Smooth muscle cell (in vitro differentiated cells): ENCODE measurements around the gene COL4A6. TPM values are rescaled to one million over a fixed set of nuclear protein-coding genes. Genes with fewer than 3 reads are reported as not detected.

ENCODE experiments used
- DNase-seq: peaks from one replicate; lab custom pipeline; 2025; ENCODE audit not compliant: unreplicated experiment; lab: John Stamatoyannopoulos, UW
- H2AFZ ChIP-seq: fragments of 200-600 bp; sonication (generic); 2 replicates; pipeline ENCODE4 v1.6.0; 2016; ENCODE audit warnings: antibody characterized with exemption, low read depth, mild to moderate bottlenecking
- H3F3A ChIP-seq: fragments of 200-600 bp; sonication (generic); 2 replicates; pipeline ENCODE4 v1.6.0; 2017; ENCODE audit warnings: antibody characterized with exemption, low read depth
- H3K27ac ChIP-seq: fragments of 200-600 bp; sonication (generic); 2 replicates; pipeline ENCODE4 v1.5.1; 2016; ENCODE audit warnings: low read depth, mild to moderate bottlenecking
- H3K27me3 ChIP-seq: fragments of 200-600 bp; sonication (generic); 2 replicates; pipeline ENCODE4 v1.6.1; 2016; ENCODE audit warnings: low read depth, mild to moderate bottlenecking
- H3K36me3 ChIP-seq: fragments of 200-600 bp; sonication (generic); 2 replicates; pipeline ENCODE4 v1.5.1; 2016; ENCODE audit warnings: low read depth
- H3K4me1 ChIP-seq: fragments of 200-600 bp; sonication (generic); 2 replicates; pipeline ENCODE4 v1.5.1; 2016; ENCODE audit warnings: low read depth
- H3K4me2 ChIP-seq: fragments of 200-600 bp; sonication (generic); 2 replicates; pipeline ENCODE4 v1.6.0; 2016; ENCODE audit warnings: mild to moderate bottlenecking
- H3K4me3 ChIP-seq: fragments of 200-600 bp; sonication (generic); 2 replicates; pipeline ENCODE4 v1.5.1; 2016; ENCODE audit warnings: mild to moderate bottlenecking
- H3K79me2 ChIP-seq: fragments of 200-600 bp; sonication (generic); 2 replicates; pipeline ENCODE4 v1.6.0; 2016; ENCODE audit warnings: low read depth, mild to moderate bottlenecking
- H3K9ac ChIP-seq: fragments of 200-600 bp; sonication (generic); 2 replicates; pipeline ENCODE4 v1.6.0; 2016; ENCODE audit warnings: low read depth
- H3K9me3 ChIP-seq: fragments of 200-600 bp; sonication (generic); replicated peaks from 2 replicates; pipeline ENCODE4 v1.5.1; 2016; ENCODE audit warnings: low read depth
- H4K20me1 ChIP-seq: fragments of 200-600 bp; sonication (generic); 2 replicates; pipeline ENCODE4 v1.6.0; 2016; ENCODE audit warnings: low read depth
- WGBS: methylation state at CpG from one replicate; pipeline ENCODE4 v1.1.7; 2016; ENCODE audit warnings: low lambda C conversion rate; 5-methylcytosine and 5-hydroxymethylcytosine counted together
- polyA plus RNA-seq: library from polyadenylated mRNA; unstranded; fragments of >200 nt; fragmentation: Nextera tagmentation; extraction: Ambion mirVana; gene quantifications from 2 replicates; pipeline ENCODE4 v1.2.1, GENCODE V29; 2016
- total RNA-seq: library from RNA; depleted of rRNA; stranded (reverse); fragments of >200 nt; gene quantifications from 2 replicates; pipeline ENCODE4 v1.2.3, GENCODE V29; 2014
- TF ChIP-seq, protein P1 (sequence below): fragments of 200-600 bp; sonication (generic); IDR thresholded peaks from 2 replicates; pipeline ENCODE4 v1.5.1; 2017; ENCODE audit warnings: borderline replicate concordance, mild to moderate bottlenecking, antibody characterized with exemption; ENCODE audit not compliant: insufficient read depth, poor library complexity, severe bottlenecking

Gene COL4A6
- total and polyA plus RNA-seq, 2 experiments from 2014 or later = 10.2 to 15.1 TPM

DNA sequence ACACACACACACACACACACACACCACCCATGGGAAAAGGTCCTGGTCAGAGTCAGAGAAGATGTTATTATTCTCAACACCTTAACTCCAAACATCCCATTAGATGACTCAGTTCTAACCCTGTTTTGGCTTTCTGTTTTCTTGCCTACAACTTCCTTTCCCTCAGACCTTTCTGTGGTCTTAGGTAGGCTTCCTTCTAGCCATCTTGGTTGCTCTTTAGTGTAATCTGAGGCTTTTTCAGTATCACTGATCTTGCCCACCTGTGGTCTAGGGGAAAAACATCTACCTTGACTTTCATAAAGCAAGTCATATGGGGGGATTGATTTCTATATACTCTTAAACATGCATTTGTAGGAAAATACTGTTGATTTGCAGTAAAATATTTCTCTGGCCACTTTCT, 289.7 kb downstream of the COL4A6 start:
- TF ChIP-seq, protein P1, sequence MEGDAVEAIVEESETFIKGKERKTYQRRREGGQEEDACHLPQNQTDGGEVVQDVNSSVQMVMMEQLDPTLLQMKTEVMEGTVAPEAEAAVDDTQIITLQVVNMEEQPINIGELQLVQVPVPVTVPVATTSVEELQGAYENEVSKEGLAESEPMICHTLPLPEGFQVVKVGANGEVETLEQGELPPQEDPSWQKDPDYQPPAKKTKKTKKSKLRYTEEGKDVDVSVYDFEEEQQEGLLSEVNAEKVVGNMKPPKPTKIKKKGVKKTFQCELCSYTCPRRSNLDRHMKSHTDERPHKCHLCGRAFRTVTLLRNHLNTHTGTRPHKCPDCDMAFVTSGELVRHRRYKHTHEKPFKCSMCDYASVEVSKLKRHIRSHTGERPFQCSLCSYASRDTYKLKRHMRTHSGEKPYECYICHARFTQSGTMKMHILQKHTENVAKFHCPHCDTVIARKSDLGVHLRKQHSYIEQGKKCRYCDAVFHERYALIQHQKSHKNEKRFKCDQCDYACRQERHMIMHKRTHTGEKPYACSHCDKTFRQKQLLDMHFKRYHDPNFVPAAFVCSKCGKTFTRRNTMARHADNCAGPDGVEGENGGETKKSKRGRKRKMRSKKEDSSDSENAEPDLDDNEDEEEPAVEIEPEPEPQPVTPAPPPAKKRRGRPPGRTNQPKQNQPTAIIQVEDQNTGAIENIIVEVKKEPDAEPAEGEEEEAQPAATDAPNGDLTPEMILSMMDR = no peak
- H3K4me2 ChIP-seq = no peak overlapping the region
- H3K9me3 ChIP-seq = no peaks in the 10 kb centered on the region

DNA sequence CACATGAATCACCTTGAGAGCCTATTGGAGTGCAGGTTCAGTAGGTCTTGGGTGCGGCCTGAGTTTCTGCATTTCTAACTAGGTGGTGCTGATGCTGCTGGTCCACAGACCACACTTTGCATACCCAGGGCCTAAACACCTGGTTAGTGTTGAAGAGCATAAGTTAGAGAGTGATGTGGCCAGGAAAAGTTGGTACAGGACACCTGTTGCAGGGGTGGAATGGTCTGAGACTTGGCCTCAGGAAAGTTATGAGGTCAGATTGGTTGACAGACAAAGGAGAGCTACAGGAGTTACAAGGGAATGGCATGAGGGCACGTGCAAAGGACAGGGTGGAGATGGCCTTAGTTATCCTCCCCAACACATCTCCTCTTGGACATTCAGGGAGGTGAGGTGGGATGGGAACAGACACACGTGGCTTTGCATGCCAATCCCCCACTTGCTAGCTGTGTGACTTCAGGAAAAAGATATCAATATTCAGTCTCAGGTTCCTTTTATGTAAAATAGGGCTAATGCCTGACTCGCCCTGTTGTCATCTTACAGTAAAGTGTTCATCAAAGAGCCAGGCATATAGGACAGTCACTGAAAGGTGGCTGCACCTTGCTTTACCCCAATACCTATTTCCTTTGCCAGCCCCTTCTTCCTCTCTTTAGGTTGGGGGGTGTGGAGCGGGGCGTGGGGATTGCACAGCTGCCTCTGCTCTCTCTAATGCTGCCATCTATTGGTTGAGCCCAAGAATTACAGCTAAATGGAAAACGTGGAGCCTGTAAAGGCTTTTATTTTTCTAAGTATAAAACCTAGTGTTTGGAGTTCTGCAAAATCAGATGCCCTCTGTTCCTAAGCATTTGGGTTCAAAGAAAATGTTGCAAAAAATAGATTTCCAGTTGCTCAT, 299.2 kb downstream of the COL4A6 start:
- Histone ChIP-seq H3K4me3 (no peak overlapping the region), H3K9me3 (no peaks in the 10 kb centered on the region), H3K27ac (no peak overlapping the region), H3K36me3 (no peaks in the 10 kb centered on the region), H2AFZ (no peak overlapping the region), H4K20me1 (no peaks in the 10 kb centered on the region), H3K27me3 (no peaks in the 10 kb centered on the region), H3K79me2 (no peaks in the 10 kb centered on the region), H3F3A (no peaks in the 10 kb centered on the region), H3K4me2 (no peak overlapping the region), H3K4me1 (no peaks in the 10 kb centered on the region), H3K9ac (no peak overlapping the region)
- DNase-seq = no peak
- 56% methylated on average over 7 of the region's 7 CpGs for WGBS
- TF ChIP-seq, protein P1 = peak; percentile 38

More for the DNA sequence above, 289.7 kb downstream of the COL4A6 start:
- H3K4me1 ChIP-seq = no peaks in the 10 kb centered on the region
- H3K79me2 ChIP-seq = no peaks in the 10 kb centered on the region
- H3F3A ChIP-seq = no peaks in the 10 kb centered on the region
- DNase-seq = no peak
- no peak overlapping the region for H2AFZ ChIP-seq
- no peak overlapping the region for H3K27ac ChIP-seq
- H3K9ac ChIP-seq = no peak overlapping the region
- H3K36me3 ChIP-seq = no peaks in the 10 kb centered on the region
- no peaks in the 10 kb centered on the region for H3K27me3 ChIP-seq
- no peaks in the 10 kb centered on the region for H4K20me1 ChIP-seq
- no peak overlapping the region for H3K4me3 ChIP-seq

DNA sequence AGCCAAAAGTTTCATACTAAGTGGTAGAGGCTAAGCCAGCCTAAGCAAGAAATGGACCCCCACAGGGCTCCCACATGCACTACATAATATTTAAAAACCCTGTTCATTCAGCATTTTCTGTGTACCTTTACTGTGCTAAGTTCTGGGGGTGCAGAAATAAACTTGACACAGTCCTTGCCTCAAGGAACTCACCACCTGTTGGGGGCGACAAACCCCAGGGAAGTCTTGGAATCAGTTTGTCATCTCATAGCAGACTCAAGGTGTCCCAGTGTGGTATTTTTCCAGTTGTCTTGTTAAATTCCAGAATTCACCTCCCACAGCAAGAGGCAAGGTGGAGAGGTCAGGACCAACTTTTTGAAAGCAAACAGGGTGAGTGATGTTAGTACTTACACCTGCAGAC, 303.5 kb downstream of the COL4A6 start:
- H3K27me3 ChIP-seq = no peaks in the 10 kb centered on the region
- H3K36me3 ChIP-seq = no peaks in the 10 kb centered on the region
- no peaks in the 10 kb centered on the region for H3K4me1 ChIP-seq
- H4K20me1 ChIP-seq = no peaks in the 10 kb centered on the region
- no peak for DNase-seq
- H3K79me2 ChIP-seq = no peaks in the 10 kb centered on the region
- no peak overlapping the region for H3K4me2 ChIP-seq
- TF ChIP-seq, protein P1 = no peak
- H3K9ac ChIP-seq = no peak overlapping the region
- no peaks in the 10 kb centered on the region for H3K9me3 ChIP-seq
- no peak overlapping the region for H2AFZ ChIP-seq
- no peak overlapping the region for H3K4me3 ChIP-seq
- no peaks in the 10 kb centered on the region for H3F3A ChIP-seq
- 71% methylated on average over 1 of the region's 1 CpG for WGBS
- H3K27ac ChIP-seq = no peak overlapping the region

DNA sequence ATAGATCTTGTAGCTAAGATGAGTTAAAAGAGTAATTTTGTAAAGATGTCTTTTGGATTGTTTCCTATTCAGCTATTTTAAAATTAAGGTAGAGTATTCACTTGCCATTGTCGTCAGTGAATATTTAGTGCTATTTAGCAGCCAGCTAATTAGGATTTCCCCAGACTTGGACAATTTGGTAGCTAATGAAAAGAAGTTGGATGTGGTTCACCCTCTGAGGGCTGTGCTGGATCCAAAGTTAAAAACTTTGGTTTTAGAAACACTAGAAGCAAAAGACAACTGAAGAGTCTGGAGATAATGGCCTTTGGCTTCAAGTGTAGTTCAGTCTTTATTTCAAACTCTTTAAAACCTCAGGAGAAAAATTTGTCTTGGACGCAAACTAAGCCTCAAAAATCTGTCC, 305.3 kb downstream of the COL4A6 start:
- Histone ChIP-seq H3K4me2 (no peak overlapping the region), H3K4me3 (no peak overlapping the region), H2AFZ (no peak overlapping the region), H4K20me1 (no peaks in the 10 kb centered on the region), H3K27ac (no peak overlapping the region), H3K36me3 (no peaks in the 10 kb centered on the region), H3K4me1 (no peaks in the 10 kb centered on the region), H3K27me3 (no peaks in the 10 kb centered on the region), H3K9ac (no peak overlapping the region), H3K79me2 (no peaks in the 10 kb centered on the region), H3F3A (no peaks in the 10 kb centered on the region), H3K9me3 (no peaks in the 10 kb centered on the region)
- TF ChIP-seq, protein P1 = no peak
- 85% methylated on average over 2 of the region's 2 CpGs for WGBS
- no peak for DNase-seq
